Stimulated activated CD4-positive, alpha-beta T cell treated with anti-CD3 and anti-CD28 coated beads, Interleukin-1b, Interleukin-23, amount 100 ng/mL, for 48 hours (primary cell): Measurements from ENCODE around the gene TRERF1.

Source experiments
- DNase-seq: peaks from one replicate; pipeline ENCODE4 v3.0.0-alpha.2; 2020

TRERF1 gene

DNA sequence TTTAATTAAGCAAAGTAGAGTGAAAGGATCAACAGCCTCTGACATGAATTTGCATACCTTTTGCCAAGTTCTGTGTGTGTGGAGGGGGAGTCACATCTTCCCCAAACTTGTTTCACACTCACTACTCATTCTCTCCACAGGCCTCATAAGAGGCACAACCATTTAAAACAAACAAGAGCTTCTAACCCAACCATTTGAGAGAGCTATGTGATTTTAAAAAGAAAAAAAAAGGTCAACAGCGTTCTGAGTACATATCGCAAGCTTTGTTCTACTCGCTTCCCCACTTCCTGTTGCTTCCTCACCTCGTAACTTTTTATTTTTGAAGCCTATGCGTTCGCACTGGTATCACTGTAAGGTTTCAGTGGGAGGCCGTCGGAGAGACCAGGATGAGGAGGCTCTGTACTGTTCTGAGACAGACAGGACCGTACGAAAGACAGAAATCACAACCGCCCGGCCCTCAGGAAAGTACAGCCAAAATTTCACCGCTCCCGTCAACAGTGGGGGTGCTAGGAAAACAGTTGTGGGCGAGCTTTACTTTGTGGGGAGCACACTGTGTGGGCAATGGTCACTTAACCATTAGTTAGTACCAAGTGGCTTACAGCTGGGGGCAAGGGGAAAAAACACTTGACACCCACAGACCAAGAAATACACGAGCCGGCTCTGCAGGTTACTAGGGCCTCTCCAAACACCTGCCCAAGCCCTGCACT is 61.3 kb downstream of the TRERF1 start:
- DNase-seq, result peak; percentile 81

DNA sequence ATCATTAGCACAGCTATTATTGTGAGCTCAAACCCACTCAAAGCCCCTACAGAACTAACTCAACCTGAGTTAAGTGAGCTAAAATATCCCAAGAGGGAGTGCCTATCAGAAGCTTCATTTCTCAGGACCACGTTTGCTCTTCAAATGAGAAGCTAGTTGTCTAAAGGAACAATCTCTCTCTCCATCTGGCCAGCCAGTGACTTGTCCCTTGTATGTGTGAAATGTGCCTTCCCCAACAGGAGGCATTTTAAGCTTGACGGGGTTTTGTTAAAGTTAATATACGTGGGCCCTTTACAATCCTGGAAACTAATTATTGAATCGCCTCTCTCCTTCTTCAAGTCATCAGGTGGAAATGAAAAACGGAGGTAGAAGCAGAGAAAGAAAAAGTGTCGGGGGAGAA is 62.0 kb downstream of the TRERF1 start:
- no peak for DNase-seq

DNA sequence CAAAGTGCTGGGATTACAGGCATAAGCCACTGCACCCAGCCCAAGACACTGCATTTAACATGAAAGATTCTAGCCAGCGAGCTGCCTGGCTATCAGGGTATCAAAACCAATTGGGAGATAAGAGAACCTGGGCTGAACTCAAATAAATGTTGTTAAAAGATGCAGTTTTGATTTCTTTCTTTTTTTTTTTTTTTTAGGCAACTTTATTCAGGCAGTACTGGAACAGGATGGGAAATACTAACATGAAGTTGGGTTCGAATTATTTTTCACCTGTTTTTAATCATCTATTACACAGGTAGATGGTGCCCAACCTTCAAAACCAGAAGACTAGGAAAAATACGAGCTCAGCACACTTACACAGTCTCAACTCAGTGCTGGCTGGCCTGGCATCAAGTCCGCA is 63.7 kb downstream of the TRERF1 start:
- no peak for DNase-seq

DNA sequence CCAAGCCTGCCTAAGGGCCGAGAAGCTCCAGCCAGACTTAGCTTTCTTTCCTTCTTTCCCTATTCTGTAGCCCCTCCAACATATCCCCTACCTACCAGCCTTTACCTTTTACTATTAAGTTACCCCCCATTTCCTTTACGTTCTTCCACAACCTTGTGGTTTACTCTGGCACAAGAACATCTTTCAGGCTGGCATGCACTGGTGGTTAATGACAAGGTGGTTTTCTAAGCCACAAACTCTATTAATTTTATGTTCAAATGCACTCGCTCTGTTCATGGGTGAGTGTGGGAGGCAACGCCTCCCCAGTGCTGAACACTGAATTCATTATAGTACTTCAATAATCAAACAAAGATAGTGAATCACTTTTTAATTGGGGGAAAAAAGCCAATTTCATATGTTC is 64.4 kb downstream of the TRERF1 start:
- DNase-seq, result peak; percentile 32

DNA sequence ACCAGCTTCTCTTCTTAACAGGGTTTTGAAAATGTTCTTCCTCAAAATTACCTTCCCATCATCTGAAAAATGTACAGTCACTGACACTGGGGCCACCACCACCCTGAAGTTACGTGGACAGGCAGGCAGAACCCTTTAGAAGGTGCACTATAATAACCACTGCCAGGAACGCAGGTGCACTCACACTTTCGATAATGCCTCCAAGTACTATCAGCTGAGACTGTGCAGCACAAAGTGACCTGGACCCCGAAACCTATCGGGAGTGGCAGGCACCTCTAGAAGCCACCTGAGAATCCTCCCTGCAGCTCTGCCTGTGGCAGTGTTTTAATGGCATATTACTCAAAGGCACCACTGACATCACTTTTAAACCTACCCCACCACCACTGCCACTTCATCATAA is 66.4 kb downstream of the TRERF1 start:
- no peak for DNase-seq

DNA sequence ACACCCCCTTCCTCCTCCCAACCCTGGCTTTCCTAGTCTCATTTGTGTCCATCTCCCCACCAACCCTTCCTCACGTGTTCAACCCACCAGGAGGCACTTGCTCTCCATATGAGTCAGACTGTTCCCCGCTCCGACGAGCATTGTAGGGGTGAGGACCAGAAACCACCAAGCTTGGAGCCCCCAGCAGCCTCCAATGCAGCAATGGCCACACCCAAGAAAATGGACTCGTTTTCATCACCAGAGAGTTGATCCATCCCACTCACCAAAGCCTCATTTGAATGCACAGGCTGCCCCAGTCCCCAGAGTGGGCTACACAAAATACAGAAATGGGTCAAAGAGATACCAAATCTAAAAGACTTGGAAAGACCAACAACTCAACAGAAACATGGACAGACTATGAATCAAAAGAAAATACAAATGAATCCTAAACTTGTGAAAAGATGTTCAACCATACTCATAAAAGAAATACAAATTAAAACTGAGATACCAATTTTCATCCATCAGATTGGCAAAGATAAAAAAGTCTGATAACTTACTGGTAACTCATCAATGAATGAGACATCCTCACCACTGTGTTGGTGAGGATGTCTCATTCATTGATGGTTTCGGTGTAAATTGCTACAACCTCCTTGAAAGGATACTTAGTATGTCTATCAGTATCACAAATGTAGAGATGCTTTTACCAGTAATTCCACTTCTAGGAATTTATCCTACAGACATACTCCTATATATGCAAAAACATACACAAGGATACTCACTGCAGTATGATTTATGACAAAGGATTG is 68.1 kb downstream of the TRERF1 start:
- DNase-seq, result peak; percentile 30

DNA sequence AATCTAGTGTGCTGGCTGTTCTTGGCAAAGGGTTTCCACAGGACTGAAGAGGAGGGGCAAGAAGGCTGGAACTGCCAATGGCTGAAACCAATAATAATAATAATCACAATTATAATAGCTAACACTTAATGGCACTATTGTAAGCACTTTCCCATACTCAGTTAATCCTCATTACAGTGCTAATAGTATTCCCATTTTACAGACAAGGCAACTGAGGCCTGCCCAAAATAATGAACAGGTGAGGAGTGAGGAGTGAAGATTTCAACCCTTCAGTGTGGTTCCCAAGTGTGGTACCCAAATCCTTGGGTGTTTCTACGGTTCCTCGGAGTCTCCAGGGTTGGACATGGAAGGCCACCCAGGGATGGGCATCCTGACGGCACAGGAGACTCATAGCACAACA is 69.9 kb downstream of the TRERF1 start:
- DNase-seq, result no peak

DNA sequence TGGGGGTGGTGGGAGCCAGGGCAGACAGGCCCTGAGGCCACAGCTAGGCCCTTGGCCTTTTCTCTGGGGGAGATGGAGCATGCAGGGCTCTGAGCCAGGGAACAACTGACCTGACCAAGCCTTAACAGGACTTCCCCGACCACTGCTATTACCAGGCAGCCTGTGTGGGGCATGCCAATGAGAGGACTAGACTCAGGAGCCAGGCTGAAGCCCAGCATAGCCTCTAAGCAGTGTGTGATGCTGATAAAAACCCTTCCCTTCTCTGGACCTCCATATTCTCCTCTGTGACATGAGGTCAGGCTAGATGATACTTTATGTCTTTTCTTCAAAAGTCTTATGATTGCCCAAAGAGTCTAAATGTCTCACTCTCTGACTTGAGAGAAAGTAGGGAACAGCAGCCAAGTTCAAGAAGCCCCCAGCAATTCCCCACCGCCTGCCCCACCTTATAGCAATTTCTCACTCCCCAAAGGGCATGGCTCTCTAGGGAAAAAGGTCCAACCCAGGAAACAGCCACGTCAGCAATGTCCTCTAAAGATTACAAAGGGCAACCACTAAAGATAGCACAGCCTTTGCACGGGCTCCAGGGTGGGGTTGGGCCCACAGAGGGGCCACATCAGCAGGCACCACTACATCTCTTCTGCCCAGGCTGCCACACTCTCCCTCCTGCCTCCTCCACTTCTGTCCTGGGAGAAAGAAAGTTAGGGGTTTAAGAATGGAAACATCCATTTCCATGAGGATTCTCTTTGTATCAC is 71.3 kb downstream of the TRERF1 start:
- no peak for DNase-seq

DNA sequence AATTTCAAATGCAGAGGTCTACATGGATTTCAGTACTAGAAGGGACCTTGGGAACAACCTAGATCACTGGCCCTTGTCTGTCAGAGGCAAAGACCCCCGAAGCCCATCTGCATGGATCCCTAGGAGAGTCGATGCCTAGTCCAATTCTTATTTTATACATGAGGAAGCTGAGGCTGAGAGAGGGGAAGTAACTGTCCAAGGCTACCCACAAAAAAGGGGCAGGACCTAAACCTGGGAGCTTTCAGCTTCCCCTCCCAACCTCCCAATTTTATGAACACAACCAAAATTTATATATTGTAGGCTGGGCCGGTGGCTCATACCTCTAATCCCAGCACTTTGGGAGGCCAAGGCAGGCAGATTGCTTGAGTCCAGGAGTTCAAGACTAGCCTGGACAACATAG is 73.2 kb downstream of the TRERF1 start:
- no peak for DNase-seq

DNA sequence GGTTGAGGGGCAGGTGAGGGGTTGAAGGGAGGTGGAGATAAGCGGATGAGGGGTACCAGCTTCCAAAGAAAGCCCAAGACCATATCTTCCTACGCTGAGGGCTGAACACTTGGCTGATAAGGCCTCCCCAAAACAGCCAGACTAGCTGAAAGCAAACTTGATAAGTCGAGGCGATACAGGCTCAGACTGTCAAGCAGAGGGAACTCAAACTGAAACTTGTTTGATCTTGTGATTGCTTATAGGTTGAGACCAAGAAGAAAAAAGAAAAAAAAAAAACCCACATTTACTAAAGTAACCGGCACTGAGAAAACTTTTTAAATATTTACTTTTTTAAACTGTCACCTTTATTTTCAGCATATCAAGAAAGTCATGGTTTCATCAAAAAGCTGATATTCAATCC is 73.6 kb downstream of the TRERF1 start:
- DNase-seq, result peak; percentile 27

DNA sequence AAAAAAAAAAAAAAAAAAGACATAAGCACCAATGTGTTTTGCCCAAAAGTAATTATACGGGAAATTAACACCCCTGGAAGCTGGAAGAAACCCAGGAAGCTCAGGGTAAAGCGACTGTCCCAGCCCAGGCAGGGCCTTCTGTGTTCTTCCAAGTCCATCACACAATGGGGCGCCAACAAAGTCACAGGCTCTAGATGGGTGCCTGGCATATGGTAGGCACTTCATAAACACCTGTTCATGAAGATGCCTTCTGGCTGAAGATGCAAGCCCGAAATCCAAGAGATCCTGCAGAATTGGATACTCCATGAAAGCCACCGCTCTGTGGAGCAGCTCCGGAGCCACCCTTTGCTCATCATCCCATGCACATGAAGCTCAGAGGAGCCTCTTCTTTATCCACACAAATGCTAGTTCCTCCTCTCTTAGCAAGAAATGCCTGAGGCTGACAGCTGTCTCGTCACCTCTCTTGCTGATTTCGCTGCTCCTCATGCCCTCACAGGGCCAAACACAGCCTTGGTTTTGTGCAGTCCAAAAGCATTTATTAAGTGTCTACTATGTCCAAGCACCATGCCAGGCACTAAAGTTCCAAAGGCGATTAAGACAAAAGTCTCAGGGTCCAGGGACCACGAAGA is 76.6 kb downstream of the TRERF1 start:
- DNase-seq, result no peak

DNA sequence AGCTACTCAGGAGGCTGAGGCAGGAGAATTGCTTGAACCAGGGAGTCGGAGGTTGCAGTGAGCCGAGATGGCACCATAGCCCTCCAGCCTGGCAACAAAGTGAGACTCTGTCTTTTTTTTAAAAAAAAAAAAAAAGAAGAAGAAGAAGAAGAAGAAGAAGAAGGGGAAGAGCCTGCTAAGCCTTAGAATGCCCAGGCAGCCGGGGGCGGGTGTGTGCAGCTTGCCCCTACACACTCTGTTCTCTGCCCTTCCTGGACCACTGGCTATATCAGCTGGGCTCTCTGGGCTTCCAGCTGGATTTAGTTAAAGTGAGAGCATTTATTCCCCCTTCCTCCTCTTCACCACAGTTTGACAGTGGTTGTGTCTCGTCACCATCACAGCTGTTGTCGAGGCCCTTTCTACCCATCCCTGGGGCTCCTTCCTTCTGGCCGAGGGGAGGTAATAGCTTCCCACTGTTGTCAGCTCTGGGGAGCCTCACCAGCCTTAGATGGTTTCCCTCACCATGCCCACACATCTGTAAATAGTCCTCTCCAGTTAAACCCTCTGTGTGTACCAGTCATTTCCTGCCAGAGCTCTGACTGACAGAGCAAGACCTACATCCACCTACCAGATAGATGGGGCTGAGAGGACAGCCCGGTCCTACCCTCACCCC is 77.6 kb downstream of the TRERF1 start:
- DNase-seq, result peak; percentile 21

DNA sequence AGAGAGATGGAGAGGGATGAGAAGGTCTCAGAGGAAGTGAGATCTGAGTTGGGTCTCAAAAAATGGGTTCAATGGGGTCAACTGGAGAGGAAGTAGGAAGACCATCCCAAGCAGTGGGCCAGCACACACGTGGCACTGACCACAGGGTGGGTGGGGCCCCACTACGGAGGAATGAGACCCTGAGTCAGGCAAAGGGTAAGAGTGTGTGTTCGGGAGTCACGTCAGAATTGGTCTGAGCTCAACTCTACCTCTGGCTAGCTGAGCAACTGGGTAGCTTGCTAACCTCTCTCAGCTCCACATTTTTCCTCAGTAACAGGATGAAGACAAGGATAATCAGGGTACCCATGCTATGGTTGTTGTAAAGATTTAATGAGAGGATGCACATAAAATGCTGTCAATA is 79.0 kb downstream of the TRERF1 start:
- no peak for DNase-seq

DNA sequence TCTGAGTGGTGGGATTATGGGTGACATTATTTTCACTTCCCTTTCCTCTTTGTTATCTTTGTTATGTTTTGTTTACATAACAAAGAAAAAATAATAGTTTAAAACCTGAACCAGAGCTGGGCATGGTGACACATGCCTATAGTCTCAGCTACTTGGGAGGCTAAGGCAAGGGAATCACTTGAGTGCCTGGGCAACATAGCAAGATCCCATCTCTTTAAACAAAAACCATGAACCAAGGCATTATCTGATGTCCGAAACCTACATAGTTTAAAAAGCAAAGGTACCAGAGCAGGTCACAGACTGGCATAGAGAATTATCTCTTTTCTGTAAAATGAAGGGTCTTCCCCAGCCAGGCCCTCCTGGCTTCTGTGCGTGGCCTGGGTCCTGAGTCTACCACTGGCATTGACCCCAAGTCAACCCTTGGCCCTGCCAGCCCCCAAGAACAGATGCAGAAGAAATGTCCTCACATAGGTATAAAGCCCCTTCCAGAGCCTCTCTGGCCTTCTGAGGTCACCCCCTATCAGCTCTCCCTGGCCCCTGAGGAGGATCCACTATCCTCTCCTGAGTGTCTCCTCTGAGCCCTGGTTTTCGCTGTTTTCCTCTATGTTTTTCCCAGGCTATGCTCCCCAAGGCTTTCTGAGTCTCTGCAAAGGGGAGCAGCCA is 81.3 kb downstream of the TRERF1 start:
- DNase-seq, result no peak

DNA sequence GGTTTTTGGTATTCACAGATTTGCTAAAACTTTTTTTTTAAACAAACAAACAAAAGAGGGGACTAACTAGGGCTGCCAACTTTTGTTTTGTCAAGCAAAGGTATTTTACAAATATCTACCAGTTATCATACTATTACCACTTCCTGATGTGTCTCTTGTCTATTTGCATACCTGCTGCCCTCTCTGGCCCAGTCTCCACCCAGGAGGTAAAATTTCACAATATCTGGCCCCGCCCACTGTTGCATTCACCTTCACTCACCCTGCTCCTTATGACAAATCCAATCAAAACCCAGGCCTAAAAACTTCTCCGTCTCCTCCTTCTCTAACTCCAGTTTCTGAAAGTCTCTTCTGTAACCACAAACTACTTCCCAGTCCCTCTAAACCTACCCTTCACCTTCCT is 82.2 kb downstream of the TRERF1 start:
- peak; percentile 52 for DNase-seq

DNA sequence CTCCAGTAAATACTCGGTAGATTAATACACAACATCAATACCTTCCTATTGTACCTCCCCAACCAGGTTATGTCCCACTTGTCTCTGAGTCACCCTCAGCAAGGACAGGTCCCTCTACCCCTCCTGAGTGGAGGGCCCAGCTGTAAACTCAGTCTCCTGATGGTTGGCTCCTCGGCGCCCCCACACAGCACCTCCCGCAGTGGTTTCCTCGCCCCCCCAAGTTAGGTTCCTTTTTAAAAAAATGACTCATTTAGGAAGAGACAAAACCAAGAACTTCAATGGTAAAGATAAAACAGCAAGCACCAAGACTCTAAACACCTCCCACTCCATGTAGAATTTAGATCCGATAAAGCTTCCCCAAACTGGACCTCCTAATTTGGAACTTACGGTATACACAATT is 83.5 kb downstream of the TRERF1 start:
- DNase-seq, result peak; percentile 63

DNA sequence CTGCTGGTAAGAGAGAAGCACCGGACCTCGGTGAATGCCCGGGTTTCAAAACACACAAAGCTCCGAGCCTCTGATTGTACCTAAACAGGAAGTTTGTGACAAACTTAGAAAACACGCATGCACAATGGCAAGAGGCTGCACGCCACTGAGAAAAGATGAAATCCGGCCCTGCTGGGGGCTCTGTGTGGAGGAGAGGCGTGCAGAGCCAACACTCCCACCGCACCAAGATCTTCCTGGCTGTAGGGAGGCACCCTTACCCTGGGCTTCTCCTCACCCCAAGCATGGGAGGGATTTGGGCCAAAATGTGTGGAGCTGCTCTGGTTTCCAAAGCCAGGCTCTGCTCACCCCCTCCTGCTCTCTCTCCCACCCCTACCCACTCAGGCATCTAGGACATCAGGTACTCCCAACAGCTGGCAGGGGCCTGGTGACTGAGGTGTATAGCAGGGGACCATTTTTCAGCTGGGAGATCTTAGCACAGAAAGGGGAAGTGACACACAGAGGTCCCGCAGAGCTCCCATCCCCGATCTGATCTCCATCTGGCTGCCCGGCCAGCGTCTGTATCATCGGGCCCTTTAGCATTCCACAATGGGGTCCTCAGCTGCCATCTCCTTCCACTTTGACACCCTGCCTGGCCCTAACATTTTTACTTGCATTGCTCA is 84.2 kb downstream of the TRERF1 start:
- no peak for DNase-seq

DNA sequence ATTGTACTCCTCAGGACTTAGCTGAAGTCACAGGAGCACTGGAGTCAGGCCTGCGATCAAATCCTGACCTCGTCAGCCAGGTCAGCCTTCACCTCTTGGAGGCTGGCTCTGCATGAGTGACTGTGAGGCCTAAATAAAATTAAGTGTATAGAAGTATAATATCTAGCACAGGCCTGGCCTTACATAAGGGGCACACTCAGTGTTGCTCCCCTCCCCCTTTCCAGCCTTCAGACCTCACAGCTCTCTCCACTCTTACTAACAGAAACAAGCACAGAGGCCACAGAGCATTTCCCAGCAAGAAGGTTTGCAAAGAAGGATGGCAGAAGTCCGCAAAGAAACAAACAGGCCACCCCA is 84.8 kb downstream of the TRERF1 start:
- no peak for DNase-seq

DNA sequence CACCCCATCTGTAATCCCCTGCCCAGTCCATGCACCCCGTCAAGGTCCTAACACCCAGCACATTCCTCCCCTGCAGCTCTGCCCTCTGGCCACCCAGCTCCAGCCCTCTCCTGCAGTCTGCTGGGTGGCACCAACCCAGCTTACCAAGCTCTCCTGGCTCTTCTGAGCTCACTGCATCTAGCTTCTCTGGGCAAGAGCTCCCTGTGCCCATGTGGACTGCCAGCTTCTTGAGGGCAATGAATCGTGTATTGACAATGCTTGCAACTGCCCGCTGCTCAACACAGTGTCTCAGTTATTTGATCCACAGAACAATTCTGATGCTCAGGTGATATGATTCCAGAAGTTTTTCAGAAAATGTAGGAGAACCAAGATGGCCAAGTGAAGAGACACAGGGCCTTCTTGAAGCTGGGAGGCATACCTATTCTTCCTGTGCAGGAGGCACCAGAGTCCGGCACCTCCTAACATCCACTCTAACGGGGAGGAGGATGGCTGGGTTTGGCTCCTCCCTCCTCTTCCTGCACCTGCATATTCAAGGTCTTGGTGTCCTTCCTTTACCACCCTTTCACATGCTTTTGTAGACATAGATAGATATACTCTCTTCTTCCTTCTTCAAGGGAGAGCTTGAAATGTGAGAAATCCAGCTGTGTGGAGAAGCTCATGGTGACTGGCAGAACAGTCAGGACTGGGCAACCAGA is 85.6 kb downstream of the TRERF1 start:
- DNase-seq, result no peak

DNA sequence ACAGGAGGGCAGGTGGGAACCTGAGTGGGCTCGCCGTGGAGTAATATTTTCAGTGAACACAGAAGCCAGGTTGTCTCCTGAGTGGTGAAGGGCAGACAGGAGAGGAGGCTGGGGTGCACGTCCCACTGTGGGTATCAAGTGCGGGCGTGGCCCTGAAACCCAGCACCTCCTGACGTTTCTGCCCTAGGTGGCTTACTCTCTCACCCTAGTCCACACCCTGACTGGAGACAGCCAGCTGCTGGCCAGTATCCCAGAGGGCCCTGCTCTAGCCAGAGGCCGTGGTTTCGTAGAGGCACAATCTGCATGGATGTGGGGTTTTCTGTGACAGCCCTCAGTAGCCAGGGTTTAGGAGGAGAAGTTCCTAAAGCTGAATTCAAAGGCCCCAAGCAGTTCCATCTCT is 86.7 kb downstream of the TRERF1 start:
- no peak for DNase-seq
